Measurements from ENCODE around the gene FAM222B.
A peak's percentile ranks its signal among the peaks of the same experiment; 100 is the strongest.
"Not testable (repeated sequence)": the region's sequence is repeated elsewhere in the genome, so short reads cannot be mapped to it uniquely, and the experiment has no call there.

Gene FAM222B

DNA sequence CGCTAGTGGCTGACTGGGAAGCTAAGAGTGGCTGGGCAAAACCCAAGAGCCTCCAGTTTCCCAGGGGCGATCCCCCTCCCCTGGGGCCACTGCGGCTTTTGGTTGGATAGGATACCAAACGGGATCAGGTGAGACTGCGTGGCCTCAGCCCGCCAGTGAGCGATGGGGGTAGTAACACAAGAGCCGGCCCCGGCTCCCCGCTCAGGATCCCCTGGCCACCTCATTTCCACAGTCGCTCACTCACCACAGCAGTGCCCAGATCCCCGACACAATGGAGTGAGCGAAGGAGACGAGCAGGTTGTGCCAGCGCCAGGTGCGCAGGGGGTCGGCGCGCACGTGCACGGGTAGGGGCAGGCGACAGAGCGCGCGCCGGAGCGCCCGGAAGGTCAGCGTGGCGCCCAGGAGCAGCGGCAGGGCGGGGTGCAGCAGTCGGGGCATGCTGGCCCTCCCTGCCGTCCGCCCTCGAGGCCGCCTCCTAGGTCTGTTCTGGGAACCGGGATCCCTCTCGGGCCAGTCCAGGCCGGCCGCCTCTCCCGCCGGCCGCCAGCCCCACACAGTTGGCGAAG lies 116.8 kb downstream of the FAM222B start:
- no peak for DNase-seq

DNA sequence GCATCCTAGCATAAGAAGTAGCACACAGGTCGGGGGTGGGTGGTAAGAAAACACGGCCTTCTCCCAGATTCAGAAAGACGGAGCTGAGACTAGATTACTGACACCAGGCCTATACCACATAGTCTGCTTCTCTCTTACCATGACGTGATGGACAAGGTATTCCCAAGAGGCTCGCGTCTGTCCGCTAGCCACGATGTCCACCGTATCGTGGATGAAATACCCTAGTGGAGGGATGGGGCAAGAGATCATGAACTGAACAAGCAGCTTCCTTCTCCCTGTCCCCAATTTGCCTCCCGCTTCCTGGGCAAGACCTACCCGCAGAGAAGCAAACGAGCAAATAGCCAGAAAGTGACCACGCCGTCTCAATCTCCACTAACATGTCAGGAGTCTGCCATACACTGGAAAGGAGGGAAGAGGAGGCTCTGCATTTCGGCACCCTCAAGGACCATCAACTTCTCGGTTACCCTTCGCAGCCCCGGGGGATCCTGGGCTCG lies 117.4 kb downstream of the FAM222B start:
- DNase-seq, result peak; percentile 42

DNA sequence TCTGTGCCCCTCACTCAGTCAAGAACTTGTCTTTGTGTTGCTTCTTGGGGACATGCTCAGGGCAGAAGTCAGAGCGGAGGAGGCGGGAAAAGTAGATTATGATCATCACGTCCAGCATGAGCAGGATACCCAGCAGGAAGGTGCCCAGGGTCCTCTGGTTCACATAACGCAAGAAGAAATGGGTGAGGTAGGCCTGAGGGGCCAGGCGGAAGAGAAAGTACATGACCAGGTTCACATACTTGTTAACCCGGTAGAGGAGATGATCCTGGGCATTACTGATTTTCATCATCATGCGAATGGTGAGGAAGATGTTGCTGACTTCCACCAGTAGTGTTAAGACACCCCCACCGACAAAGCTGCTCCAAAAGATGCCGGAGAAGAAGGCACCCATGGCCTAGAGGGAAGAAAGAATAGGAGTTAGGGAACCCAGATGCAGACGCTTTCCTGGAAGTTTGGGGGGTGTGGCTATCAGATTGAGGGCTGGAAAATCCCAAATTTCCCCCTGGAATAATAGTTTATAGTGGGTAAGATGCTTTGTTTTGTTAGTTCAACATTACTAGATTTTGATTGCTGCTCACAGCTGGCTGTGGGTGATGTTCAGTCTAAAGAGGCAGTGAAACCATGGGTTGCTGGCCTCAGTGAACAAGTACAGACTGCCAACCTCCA lies 118.0 kb downstream of the FAM222B start:
- DNase-seq, result peak; percentile 20

DNA sequence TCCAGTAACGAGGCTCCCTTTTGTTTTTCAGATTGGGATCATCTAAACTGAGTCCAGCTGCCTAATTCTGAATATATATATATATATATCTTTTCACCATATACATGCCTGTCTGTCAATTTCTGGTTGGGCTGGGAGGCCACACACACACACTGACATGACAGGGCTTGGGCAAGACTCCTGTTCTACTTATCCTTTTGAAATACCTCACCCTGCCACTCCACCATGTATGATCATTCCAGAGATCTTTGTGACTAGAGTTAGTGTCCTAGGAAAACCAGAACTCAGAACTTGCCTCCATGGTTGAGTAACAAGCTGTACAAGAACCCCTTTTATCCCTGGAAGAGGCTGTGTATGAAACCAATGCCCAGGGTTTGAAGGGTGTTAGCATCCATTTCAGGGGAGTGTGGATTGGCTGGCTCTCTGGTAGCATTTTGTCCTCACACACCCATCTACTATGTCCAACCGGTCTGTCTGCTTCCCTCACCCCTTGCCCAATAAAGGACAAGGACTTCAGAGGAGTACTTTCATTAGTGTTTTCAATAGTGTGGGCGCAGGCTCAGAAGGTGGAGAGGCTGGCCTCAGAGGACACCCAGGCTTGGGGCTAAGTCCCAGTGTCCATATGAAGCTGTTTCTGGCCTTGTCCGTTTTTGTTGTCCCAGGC lies 118.6 kb downstream of the FAM222B start:
- not testable (repeated sequence) for DNase-seq

DNA sequence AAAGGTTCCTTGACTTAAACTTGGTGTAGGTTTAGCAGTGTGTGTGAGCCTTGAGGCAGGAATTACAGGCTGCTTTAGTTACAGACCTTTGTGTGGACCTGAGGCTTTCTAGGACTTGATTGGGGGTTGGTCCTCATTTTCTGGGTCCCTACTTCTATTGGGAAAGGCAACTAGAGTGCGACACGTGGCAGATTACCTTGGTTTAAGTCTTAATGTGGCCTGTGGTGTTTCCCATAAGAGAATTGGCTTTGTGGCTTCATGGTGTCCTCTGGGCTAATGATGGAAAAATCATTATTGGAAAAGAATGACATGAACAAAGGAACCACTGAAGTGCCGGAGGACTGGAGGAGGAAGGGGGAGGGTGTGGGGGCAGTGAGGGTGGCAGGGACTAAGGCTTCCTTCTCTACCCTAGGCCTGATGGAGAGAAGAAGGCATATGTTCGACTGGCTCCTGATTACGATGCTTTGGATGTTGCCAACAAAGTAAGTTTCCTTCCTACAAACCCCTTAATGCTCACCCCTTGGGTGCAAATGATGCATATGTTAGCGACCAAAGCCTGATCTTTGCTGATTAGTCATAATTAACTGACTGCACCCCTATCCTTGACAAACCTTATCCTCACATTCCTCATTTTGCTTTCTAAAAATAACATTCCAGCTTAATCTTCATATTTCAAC lies 119.3 kb downstream of the FAM222B start:
- no peak for DNase-seq

DNA sequence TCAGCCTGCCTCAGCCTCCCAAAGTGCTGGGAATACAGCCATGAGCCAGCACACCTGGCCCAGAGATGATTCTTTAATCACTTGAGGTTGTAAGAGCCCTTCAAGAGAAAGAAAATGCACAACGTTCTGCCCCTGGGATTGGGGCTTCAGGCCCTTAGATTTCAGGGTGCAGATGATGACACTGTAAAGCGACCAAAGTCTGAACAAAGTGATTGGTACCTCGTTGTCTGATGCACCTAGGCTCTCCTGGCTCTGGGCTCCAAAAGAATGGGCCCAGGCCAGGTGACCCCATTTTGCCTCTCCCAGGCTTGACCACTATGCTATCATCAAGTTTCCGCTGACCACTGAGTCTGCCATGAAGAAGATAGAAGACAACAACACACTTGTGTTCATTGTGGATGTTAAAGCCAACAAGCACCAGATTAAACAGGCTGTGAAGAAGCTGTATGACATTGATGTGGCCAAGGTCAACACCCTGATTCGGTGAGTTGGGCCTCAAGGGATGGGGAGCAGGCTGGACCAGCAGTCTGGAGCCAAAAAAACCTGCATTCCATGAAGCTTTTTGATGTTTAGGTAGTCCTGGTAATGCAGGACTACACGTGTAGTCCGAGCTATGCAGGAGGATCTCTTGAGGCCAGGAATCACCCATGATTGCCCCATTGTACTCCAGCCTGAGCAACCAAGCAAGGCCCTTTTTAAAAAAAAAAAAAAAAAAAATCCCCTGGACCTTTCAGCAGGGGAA lies 120.0 kb downstream of the FAM222B start:
- DNase-seq, result no peak

DNA sequence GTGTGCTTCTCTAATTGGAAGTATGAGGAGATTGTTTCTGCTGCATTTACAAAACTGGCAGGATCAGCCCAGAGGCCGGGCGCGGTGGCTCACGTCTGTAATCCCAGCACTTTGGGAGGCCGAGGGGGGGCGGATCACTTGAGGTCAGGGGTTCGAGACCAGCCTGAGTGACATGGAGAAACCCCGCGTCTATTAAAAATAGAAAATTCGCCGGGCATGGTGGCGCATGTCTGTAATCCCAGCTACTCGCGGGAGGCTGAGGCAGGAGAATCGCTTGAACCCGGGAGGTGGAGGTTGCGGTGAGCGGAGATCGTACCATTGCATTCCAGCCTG lies 121.6 kb downstream of the FAM222B start:
- DNase-seq, result peak; percentile 27

DNA sequence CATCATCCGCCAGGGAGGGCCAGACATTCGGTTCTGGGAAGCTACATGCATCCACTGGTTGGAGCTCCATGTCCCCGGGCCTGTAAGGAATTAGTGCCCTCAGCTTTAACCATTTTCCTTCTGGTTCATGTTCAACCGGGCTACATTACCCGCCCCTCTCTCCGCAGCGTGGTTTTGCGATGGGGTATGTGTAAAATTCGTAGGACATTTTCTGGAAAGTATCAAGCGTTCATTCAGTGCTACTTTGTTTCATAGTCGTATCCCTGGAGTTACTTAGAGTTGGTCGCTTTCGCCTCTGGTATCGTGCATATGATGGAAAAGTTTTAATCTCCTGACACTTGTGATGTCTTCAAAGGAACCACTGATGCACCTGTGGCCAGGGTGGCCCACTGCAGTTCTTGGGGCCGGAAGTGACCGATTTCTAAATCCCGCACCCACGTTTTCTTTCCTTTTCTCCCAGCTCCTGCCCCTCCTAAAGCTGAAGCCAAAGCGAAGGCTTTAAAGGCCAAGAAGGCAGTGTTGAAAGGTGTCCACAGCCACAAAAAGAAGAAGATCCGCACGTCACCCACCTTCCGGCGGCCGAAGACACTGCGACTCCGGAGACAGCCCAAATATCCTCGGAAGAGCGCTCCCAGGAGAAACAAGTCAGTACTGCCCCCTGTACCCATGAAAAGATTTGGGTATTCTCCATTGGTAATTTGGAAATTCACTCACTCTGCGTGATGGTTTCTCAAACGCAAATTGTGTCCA lies 122.2 kb downstream of the FAM222B start:
- DNase-seq, result no peak

DNA sequence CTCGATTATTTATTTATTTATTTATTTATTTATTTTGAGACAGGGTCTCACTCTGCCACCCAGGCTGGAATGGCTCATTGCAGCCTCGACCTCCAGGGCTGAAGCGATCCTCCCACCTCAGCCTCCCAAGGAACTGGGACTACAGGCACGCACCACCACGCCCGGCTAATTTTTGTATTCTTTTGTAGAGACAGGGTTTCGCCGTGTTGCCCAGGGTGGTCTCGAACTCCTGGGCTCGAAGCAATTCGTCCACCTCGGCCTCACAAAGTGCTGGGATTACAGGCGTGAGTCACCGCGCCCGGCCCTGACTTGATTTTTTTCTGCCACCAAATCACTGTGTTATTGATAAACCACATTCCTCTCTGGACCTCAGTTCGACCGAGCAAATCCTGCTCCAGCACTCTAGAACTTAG lies 123.6 kb downstream of the FAM222B start:
- peak; percentile 49 for DNase-seq

DNA sequence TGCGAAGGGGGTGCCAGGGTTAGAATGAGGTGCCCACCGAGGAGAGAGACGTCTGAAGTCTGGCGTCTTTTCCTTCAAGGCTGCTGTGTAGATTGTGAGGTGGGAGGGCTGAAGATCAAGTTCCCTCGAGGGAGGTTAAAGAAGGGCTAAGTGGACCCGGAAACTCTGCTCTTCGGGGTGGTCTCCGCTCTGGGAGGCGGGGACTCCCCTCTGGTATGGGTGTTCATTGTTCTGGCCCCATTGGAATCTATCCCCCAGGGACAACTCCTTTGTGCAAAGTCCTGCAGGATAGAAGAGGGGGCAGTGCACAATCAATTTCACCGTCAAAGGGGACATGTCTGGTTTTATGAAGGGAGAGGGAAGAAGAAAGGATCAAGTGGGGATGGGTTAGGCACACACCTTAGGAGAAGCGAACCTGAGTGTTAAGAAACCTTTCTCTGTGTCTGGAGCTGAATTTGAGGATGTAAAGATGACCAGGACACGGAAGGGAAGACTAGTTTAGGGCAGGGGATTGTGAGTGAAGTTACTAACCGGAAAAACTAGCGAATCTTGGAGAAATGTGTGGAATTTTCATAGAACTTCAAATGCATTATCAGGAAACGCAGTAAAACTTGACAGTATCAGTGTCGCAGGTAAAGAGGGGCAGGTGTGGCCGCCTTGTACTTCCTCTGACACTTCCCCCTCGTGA lies 124.1 kb downstream of the FAM222B start:
- no peak for DNase-seq

DNA sequence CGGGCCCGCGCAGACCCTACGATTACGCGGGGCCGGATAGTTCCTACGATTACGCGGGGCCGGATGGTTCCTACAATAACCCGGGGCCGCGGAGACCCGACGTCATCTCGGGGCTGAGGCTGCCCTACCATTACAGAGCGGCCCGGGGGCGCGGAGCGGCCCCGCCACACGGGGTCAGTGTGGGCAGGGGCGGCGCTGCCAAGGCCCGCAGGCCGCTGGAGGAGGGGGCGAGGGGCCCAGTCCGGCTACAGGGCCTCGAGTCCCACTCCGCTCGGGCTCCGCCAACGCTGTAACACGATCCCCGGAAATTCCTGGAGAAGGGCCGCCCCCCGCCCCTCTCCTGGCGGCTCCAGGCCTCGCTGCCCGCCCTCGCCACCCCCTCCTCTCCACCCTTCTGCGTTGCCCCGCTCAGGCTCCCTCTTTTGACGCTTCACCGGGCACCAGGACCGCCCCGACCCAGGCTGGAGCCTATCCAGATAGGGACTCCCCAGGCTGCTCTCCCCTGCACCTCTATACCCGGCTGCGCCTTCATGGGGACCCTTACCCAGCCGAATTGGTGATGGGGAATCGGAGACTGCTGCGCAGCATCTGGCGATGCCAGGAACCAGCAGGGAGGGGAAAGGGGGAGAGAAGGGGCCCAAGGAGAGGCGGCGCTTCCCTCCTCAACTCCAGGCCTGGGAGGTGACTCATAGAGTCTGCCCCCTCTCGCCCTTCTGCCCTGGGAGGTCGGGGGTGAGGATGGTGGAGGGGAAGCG lies 124.8 kb downstream of the FAM222B start, which contains the start of gene RAB34:
Gene RAB34 (minus strand): TSS at position 291 of the 755 bp plus-strand sequence. CDS start 602 bp downstream, outside the sequence.
- DNase-seq, result peak; percentile 94

DNA sequence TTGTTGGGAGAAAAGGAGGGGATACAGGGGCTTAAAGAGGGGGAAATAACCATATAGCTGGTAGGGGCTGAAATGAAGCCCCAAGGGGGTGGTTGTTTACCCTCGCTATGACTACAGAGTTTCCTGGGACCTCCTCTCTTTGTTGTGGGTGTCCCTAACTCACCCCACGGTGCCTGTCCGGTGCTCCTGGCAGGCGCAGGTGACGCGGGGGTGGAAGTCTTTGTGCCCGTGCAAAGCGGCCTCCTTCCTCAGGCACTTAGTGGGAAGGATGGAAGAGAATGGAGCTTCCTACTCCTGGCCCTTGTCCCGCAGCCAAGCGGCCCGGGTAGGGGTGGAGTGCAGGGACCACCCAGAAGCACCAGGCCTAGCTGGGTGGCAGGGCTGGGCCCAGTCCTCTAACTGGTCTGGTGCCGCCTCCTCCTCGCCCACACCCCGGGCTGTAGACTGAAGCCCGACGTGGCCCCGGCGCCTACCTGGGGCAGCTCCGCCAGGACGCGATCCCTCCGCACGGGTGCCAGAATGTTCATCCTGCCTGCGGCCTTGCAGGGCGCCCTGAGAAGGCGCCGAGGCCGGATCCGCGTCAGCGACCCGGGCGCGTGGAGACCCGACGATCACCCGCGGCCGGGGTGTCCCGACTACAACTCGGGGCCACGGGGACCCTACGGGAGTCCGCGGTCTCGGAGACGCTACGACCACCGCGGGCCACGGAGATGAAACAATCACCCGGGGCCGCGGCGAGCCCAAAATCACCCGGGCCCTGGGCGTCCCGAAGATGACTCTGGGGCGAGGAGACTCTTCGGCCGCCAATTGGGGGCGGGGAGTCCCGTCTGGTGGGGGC lies 125.6 kb downstream of the FAM222B start:
- peak; percentile 75 for DNase-seq

DNA sequence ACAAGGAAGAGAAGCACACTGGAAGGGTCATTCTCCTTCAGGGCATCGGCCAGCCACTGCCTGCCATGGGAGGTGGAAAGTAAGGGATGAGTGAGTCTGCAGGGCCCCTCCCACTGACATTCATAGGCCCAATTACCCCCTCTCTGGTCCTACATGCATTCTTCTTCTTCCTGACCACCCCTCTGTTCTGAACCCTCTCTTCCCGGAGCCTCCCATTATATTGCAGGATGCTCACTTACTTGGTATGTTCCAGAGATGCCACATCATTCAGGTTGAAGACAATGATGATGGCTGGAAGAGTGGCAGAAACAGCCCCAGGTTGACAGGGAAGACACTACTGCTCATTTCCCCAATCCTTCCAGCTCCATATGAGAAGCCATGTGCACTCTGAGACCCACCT lies 127.4 kb downstream of the FAM222B start:
- no peak for DNase-seq

DNA sequence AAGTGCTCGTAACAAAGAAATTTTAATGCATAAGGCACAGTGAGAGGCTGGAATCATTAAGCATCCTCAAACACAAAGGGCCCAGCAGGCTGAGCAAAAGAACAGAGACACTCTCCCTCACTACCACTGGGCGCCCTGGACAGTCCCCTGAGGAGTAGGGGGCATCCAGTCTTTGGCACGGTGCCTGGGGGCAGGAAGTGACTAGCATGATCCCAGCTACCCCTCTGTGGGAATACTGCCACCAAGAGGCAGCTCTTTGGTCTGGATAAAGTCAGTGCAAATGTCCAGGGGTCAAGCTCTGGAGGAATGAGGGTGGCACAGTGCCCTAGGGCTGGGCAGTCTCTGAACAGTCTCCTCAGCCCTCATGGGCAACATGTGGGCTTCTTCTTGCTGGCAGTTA lies 128.3 kb downstream of the FAM222B start:
- DNase-seq, result no peak

DNA sequence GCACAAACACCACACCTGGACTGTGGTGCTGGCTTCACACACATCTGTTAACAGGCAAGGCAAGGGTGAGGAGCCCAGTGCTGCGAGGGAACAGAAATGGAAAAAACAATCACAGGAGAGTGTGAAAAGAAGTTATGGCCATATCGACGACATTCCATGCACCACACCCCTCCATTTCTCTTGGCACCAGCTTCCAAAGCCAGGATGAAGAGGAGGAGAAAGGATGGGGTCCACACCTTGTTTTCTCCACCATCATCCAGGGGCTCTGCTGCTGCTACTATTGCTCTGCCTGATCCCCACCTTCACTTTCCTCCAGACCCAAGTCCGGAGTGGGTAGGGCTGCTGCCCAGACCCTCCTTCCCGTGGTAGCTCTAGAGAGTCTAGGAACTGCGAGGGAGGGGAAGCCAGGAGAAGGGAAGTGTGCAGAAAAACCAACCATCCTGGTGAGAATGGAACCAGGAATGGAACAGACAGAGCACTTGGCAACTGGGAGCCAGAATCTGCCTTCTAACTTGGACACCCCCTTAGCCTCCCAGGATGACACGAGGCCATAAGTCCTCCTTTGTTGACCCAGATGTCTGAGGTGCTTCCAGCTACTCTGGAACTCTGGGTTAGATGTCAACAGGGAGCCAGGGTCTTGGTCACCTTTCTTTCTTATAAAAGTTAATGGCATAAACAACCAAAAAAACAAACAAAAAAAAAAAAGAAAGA lies 129.7 kb downstream of the FAM222B start:
- DNase-seq, result no peak

DNA sequence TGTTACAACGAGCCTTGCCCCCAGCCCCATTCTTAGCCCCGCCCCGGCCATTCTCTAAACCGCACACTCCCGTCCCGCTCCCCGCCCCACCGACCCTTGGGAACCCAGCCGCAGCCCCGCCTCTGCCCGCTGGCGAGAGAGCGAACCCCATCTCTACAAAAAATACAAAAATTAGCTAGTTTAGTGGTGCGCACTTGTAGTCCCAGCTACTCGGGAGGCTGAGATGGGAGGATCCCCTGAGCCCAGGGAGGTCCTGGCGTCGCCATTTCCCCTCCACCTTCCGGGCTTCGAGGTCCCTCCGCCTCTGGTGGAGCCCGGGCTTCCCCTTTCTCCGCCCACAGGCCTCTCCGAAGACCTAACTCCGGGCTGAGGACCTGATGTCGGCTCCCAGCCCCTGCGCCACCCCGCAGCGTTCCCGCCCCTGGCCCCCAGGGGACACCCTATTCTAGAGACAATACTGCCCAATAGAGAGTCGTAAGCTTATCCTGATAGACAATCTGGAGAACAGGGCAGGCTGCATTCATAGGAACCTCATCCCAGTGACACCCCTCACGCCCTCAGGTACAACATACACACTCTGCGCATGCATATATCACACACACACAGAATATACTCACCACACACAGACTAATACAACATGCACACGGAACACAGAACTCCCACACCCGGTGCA lies 130.4 kb downstream of the FAM222B start:
- DNase-seq, result peak; percentile 70

DNA sequence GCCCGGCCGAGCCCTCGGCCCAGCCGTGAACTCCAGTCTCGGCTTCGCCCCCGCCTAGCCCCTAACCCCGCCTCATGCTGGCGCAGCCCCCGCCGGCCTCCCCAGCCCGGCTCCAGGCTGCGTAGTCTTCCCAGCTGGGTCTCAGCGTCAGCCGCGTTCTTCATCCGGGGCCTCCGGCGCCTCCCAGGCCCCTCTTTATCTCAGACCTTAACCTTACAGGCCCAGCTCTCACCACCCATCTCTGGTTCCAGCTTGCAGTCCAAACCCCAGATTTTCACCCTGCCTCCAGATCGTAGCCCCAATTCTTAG lies 130.9 kb downstream of the FAM222B start, which contains the start of gene PROCA1:
Gene PROCA1 (minus strand): TSS at position 166 of the 309 bp plus-strand sequence. CDS start 228 bp downstream, outside the sequence.
- no peak for DNase-seq

Measured in femur (tissue), 1 donor.